ENCODE measurements around the gene PARP4.
"Not testable (repeated sequence)": the region's sequence is repeated elsewhere in the genome, so short reads cannot be mapped to it uniquely, and the experiment has no call there.

The PARP4 gene

DNA sequence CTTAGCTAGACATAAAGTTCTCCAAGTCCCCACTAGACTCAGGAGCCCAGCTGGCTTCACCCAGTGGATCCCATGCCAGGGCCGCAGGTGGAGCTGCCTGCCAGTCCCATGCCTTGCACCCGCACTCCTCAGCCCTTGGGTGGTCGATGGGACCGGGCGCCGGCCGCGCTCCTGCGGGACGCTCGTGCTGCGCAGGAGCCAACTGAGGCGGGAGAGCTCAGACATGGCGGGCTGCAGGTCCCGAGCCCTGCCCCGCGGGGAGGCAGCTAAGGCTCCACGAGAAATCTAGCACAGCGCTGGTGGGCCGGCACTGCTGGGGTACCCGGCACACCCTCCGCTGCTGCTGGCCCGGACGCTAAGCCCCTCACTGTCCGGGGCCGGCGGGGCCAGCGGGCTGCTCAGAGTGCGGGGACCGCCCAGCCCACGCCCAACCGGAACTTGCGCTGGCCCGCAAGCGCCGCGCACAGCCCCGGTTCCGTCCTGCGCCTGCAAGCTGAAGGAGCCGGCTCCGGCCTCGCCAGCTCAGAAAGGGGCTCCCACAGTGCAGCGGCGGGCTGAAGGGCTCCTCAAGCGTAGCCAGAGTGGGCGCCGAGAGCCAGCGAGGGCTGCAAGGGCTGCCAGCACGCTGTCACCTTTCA, 5.8 kb downstream of the PARP4 start:
- intact Hi-C loops (cut with DNase I), result no loop called here

DNA sequence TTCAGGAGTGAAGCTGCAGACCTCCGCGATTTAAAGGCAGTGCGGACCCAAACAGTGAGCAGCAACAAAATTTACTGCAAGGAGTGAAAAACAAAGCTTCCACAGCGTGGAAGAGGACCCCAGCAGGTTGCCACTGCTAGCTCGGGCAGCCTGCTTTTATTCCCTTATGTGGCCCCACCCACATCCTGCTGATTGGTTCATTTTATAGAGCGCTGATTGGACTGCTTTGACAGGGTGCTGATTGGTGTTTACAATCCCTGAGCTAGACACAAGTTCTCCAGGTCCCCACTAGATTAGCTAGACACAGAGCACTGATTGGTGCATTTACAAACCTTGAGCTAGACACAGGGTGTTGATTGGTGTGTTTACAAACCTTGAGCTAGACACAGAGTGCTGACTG, 6.3 kb downstream of the PARP4 start:
- intact Hi-C loops (cut with DNase I); DNase-seq: not testable (repeated sequence)

More for the DNA sequence above, 5.8 kb downstream of the PARP4 start:
- DNase-seq, result peak in 1 of 10 donors; percentile 79

GRCh38 chr13:24505756-24506155, 6.8 kb downstream of the PARP4 start:
- intact Hi-C loops (cut with DNase I), result no loop called here
- no peak for DNase-seq

DNA sequence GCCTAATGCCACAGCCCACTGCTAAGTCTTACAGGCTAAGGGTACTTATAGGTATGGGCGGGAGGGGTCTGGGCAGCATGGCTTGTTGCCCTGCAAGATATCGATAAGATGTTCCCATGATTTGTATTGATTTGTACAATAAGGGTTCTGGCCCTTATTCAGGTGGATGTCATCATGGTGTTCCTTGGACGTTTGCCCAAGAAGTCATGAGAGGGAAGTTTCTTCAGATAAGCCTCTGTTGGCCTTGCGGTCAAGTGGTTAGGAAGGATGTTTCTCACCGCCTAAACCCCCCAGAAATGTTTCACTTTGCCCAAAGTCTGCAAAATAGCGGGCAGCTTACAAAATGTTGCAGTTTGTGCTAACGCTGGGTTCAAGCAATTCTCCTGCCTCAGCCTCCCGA, 7.3 kb downstream of the PARP4 start:
- no peak for DNase-seq
- intact Hi-C loops (cut with DNase I), result no loop called here

- DNase-seq, result no peak
- intact Hi-C loops (cut with DNase I), result no loop called here
These were observed 9.2 kb downstream of the PARP4 start for GRCh38 chr13:24503379-24503696.

DNA sequence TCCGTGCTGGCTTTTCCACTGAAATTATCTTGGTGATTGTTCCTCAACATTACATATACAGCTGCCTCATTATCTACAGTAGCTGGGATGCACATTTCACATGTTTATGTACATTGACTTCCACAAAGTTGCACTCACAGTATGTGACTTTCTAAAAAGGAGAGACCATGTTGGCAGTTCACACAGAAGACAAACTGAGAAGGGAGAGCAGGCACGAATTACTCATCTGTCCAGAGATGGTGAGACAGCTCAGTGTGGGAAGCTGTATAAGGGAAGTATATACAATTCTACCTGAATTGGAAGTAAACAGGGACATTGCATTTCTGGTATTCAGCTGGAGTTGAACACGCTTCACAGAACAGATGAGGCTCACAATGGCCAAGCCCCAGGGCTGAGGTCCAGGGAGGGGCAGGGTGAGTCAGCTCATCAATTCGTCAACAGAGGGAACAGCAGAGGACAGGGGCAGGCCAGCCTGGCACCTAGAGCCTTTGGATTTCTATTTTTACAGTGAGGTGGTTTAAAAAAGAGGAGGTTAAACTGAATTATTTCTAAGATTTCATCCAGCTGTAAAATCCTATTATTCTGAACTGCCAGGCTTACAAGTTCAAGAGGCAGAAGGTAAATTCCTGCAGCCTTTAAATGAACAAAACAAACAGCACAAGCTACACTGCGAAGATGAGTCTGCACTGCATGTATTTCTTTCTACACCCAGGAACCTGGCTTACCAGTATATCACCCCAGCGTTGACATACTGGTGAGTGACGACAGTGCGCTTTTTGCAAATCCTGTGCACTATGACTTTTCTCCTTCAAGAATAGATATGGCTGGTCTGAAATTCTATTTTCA, 9.8 kb downstream of the PARP4 start:
- DNase-seq, result peak in 3 of 10 donors; percentile 28 to 77 (median 32)
- intact Hi-C loops (cut with DNase I), result no loop called here

DNA sequence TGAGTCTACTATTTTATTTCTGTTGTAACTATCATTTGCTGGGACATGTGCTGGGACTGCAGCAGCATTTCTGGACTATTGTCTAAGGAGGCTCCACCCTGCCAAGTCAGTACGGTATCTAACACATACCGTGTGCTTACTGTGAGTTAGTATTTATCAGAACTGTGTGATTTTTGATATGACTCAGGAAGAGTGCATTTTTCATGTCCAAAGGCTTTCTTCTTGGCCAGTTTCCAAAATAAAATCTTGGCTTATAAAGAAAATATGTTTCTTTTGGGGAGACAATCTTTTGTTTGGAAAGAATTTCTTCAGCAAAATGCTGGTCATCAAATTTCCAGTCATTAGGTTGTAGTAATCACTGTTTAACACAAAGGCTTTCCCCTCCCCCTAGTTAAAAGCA, 11.6 kb downstream of the PARP4 start:
- intact Hi-C loops (cut with DNase I), result no loop called here
- DNase-seq, result no peak

DNA sequence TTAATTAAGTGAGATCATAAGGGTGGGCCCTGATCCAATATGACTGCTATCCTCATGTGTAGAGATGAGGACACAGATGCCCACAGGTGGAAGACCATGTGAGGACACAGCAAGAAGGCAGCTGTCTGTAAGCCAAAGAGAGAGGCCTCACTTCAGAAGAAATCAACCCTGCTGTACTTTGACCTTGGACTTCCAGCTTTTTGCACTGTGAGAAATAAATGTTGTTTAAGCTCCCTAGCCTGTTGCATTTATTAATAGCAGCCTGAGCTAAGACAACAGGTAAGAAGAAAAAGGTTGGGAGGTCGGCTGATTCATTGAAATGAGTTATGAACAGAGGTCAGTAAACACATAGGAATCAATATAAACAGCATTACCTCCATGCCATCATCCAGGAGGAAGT, 14.8 kb downstream of the PARP4 start:
- intact Hi-C loops (cut with DNase I), result no loop called here
- DNase-seq, result no peak

DNA sequence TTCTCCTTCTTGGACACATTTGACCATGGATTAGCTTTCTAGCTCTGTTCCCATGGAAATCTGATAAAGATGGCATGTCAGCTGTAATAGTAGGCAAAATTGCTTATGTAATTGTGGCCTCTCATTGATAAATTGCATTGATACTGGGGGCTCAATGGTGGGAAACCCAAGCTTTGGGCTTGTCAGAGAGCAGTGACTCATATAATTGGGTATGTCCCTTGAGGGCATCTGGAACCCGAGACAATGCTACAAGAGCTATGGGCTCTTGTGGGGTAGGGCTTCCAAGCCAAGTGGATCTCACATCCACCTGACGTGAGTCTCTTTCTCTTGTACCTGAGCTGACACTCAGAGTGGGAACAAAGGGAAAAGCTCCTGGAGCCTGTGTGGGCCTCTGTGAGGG, 16.3 kb downstream of the PARP4 start:
- DNase-seq; intact Hi-C loops (cut with DNase I): not testable (repeated sequence)

- intact Hi-C loops (cut with DNase I), result no loop called here
- DNase-seq, result no peak
These were observed 17.3 kb downstream of the PARP4 start for GRCh38 chr13:24495151-24495729.

DNA sequence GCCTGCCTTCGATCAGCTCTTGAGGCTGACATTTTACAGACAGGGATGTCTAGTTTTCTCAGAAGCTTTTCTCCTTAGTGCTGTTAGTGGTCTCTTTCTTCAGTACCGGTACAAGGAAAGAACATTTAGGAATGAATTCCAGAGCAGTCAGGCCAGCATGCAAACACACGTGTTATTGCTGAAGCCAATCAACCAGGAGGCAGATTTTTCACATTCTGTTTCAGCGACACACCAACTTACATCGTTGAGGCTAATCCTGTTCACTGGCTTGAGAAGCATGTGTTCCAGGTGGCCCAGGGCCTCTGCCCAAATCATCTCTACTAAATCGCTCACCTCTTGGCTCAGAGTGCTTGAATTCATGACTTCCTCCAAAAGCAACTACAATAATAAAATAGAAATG, 19.2 kb downstream of the PARP4 start:
- DNase-seq, result no peak
- intact Hi-C loops (cut with DNase I), result no loop called here

GRCh38 chr13:24491845-24492244, 20.7 kb downstream of the PARP4 start:
- intact Hi-C loops (cut with DNase I), result no loop called here
- peak in 1 of 10 donors; percentile 64 for DNase-seq

DNA sequence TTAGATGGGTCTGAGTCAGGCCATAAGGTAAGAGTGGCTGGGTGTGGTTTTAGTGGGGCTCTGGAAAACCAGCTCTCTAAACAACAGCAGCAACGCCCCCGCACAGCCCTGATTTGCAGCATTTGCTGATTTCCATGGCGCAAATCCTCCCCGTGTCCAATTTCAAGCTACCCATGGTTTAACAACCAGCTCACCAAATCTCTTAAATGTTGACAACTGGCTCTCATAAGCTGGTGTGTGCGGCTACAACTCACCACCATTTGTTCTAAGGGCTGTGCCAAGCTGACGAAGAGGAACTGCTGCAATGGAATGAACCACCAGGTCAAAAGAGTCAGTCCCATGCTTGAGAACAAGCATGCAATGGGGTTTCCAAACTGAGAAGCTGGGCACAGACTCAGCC, 22.9 kb downstream of the PARP4 start:
- no peak for DNase-seq
- intact Hi-C loops (cut with DNase I), result no loop called here

GRCh38 chr13:24488092-24488491, 24.5 kb downstream of the PARP4 start:
- intact Hi-C loops (cut with DNase I); DNase-seq: not testable (repeated sequence)

GRCh38 chr13:24486017-24486657, 26.4 kb downstream of the PARP4 start:
- DNase-seq; intact Hi-C loops (cut with DNase I): not testable (repeated sequence)

GRCh38 chr13:24473686-24474085, 38.9 kb downstream of the PARP4 start:
- intact Hi-C loops (cut with DNase I), result no loop called here
- DNase-seq, result no peak

GRCh38 chr13:24472129-24472528, 40.4 kb downstream of the PARP4 start:
- intact Hi-C loops (cut with DNase I); DNase-seq: not testable (repeated sequence)

DNA sequence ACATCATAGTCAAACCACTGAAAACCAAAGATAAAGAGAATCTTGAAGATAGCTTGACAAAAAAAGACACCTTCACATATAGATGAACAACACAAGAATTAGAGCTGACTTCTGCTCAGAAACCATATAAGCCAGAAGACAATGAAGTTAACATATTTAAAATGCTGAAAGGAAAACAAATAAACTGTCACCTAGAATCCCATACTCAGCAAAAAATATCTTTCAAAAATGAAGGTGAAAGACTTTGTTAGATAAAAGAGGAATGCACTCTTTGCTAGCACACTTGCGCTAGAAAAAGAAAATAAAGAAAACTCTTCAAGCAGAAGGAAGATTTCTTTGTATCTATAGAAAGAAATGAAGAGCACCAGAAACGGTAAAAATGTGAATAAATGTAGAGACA, 49.5 kb downstream of the PARP4 start:
- DNase-seq, result no peak
- intact Hi-C loops (cut with DNase I), result no loop called here

DNA sequence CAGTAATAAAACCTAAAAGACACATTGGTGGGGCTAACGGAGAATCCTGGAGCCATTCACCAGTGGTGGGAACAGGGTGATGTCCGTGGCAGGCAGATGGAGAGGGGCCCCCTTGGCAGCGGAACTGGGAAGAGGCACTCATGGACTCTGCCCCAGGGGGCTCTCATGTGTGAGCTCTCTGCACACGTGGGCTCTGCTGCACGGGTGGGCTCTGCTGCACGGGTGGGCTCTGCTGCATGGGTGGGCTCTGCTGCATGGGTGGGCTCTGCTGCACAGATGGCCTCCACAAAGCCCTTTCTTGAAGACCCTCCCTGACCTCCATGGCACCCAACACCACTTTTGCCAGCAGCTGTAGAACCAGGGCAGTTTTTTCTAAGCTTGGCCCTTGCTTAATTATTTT, 52.3 kb downstream of the PARP4 start:
- intact Hi-C loops (cut with DNase I), result no loop called here
- no peak for DNase-seq

- intact Hi-C loops (cut with DNase I), result no loop called here
- DNase-seq, result no peak
These were observed 52.9 kb downstream of the PARP4 start for GRCh38 chr13:24459726-24460125.

- intact Hi-C loops (cut with DNase I), result no loop called here
- DNase-seq, result no peak
These were observed 53.3 kb downstream of the PARP4 start for GRCh38 chr13:24459234-24459633.
